Liver (tissue), 9 donors: ENCODE data around the gene SPEG. TPM values are rescaled to one million over a fixed set of nuclear protein-coding genes. Genes with fewer than 3 reads are reported as not detected.
"Not testable (repeated sequence)": the region's sequence is repeated elsewhere in the genome, so short reads cannot be mapped to it uniquely, and the experiment has no call there.

ENCODE experiments used
- DNase-seq: peaks from one replicate; pipeline ENCODE4 v3.0.0-alpha.2; 2017; ENCODE audit warnings: low spot score
- H3K27ac ChIP-seq, 2 donors: one replicate each; pipeline ENCODE4 v1.7.0; 2013; ENCODE audit warnings: inconsistent platforms in 2 of 2, low read length in 2 of 2, control low read depth in 1 of 2, low read depth in 1 of 2, mild to moderate bottlenecking in 1 of 2
- H3K27me3 ChIP-seq, 4 donors: one replicate each; pipeline versions ENCODE4 v1.6.1 to v1.7.0; 2013; ENCODE audit warnings: low read length in 3 of 4, inconsistent platforms in 1 of 4, mild to moderate bottlenecking in 1 of 4, moderate library complexity in 1 of 4; ENCODE audit not compliant: control insufficient read depth in 4 of 4, insufficient read depth in 4 of 4
- H3K36me3 ChIP-seq, 4 donors: one replicate each; pipeline versions ENCODE4 v1.6.1 to v1.7.0; 2013; ENCODE audit warnings: low read length in 3 of 4, mild to moderate bottlenecking in 3 of 4, low read depth in 1 of 4, moderate library complexity in 1 of 4; ENCODE audit not compliant: control insufficient read depth in 4 of 4, insufficient read depth in 3 of 4
- H3K4me1 ChIP-seq, 4 donors: one replicate each; pipeline versions ENCODE4 v1.6.1 to v1.7.0; 2013; ENCODE audit warnings: low read length in 3 of 4, mild to moderate bottlenecking in 3 of 4, moderate library complexity in 1 of 4; ENCODE audit not compliant: control insufficient read depth in 4 of 4, insufficient read depth in 4 of 4
- H3K4me3 ChIP-seq, 3 donors: one replicate each; pipeline versions ENCODE4 v1.6.1 to v1.7.0; 2013; ENCODE audit warnings: low read length in 3 of 3, control low read depth in 1 of 3, low read depth in 1 of 3, mild to moderate bottlenecking in 1 of 3
- H3K9ac ChIP-seq, 2 donors: one replicate each; pipeline ENCODE4 v1.7.0; 2013; ENCODE audit warnings: low read length in 2 of 2, mild to moderate bottlenecking in 2 of 2, moderate library complexity in 2 of 2, control low read depth in 1 of 2, low read depth in 1 of 2
- H3K9me3 ChIP-seq, 4 donors: one replicate each; pipeline versions ENCODE4 v1.6.1 to v1.7.0; 2013; ENCODE audit warnings: low read length in 3 of 4; ENCODE audit not compliant: control insufficient read depth in 4 of 4
- ATF3 ChIP-seq: IDR thresholded peaks from 2 replicates; pipeline ENCODE4 v1.6.1; 2016; ENCODE audit warnings: antibody characterized with exemption
- FOXA1 ChIP-seq: IDR thresholded peaks from 2 replicates; pipeline ENCODE4 v1.6.1; 2016; ENCODE audit warnings: antibody characterized with exemption
- FOXA2 ChIP-seq: IDR thresholded peaks from 2 replicates; pipeline ENCODE4 v1.6.1; 2016; ENCODE audit warnings: antibody characterized with exemption
- GABPA ChIP-seq, 2 donors: IDR thresholded peaks in 1 of 2; conservative IDR thresholded peaks in 1 of 2; 2 replicates each; pipeline ENCODE4 v1.6.1; 2016; ENCODE audit warnings: antibody characterized with exemption in 2 of 2, mild to moderate bottlenecking in 1 of 2, moderate library complexity in 1 of 2
- HNF4A ChIP-seq, 2 donors: conservative IDR thresholded peaks; 2 replicates each; pipeline ENCODE4 v1.6.1; 2016; ENCODE audit warnings: antibody characterized with exemption in 2 of 2, mild to moderate bottlenecking in 2 of 2
- HNF4G ChIP-seq: IDR thresholded peaks from 2 replicates; pipeline ENCODE4 v1.6.1; 2016; ENCODE audit warnings: antibody characterized with exemption
- JUND ChIP-seq, 2 donors: IDR thresholded peaks; 2 replicates each; pipeline ENCODE4 v1.6.1; 2016; ENCODE audit warnings: antibody characterized with exemption in 2 of 2
- NR2F2 ChIP-seq: IDR thresholded peaks from 2 replicates; pipeline ENCODE4 v1.6.1; 2016; ENCODE audit warnings: antibody characterized with exemption
- RAD21 ChIP-seq, 2 donors: IDR thresholded peaks; 2 replicates each; pipeline ENCODE4 v1.6.1; 2016; ENCODE audit warnings: antibody characterized with exemption in 2 of 2, mild to moderate bottlenecking in 2 of 2
- REST ChIP-seq: IDR thresholded peaks from 2 replicates; pipeline ENCODE4 v1.6.1; 2016; ENCODE audit warnings: antibody characterized with exemption, mild to moderate bottlenecking
- RXRA ChIP-seq, 2 donors: IDR thresholded peaks; 2 replicates each; pipeline ENCODE4 v1.6.1; 2017 to 2018; ENCODE audit warnings: antibody characterized with exemption in 2 of 2, mild to moderate bottlenecking in 1 of 2
- SP1 ChIP-seq: IDR thresholded peaks from 2 replicates; pipeline ENCODE4 v1.6.1; 2018; ENCODE audit warnings: antibody characterized with exemption, mild to moderate bottlenecking
- YY1 ChIP-seq: IDR thresholded peaks from 2 replicates; pipeline ENCODE4 v1.6.1; 2016; ENCODE audit warnings: antibody characterized with exemption, mild to moderate bottlenecking
- ZBTB33 ChIP-seq: IDR thresholded peaks from 2 replicates; pipeline ENCODE4 v1.6.1; 2016; ENCODE audit warnings: antibody characterized with exemption
- WGBS: extraction: QIAGEN DNeasy Blood & Tissue Kit; methylation state at CpG from one replicate; pipeline ENCODE4 v1.1.7; 2013; 5-methylcytosine and 5-hydroxymethylcytosine counted together
- polyA plus RNA-seq, 2 donors: library from polyadenylated mRNA; stranded (reverse) in 1 of 2; unstranded in 1 of 2; fragments of 200-250 nt in 1 of 2; fragments of >200 nt in 1 of 2; fragmentation: Nextera tagmentation in 1 of 2; extraction: Ambion mirVana in 1 of 2; gene quantifications; one replicate each; pipeline versions ENCODE4 v1.2.1 to v1.2.3, GENCODE V29; 2013 to 2015
- total RNA-seq, 2 donors: library from RNA; depleted of rRNA; stranded (reverse); fragments of >200 nt; gene quantifications; one replicate each; pipeline ENCODE4 v1.2.3, GENCODE V29; 2014
- TF ChIP-seq, protein P1 (sequence below): fragments of 150-350 bp; IDR thresholded peaks from 2 replicates; pipeline ENCODE4 v1.5.1; 2017; ENCODE audit warnings: improper control_type of control experiment, low read depth, low read length; ENCODE audit not compliant: missing input control
- donor health status: healthy.
- donor health status: healthy.
- donor health status: healthy.
- donor health status: healthy.
- donor health status: healthy.

Gene SPEG
- total and polyA plus RNA-seq, 4 donors, result 0.51 to 0.96 (median 0.66) TPM

GRCh38 chr2:219406861-219407230, 27.8 kb upstream of the SPEG start:
- TF ChIP-seq NR2F2 (no peak), GABPA (IDR thresholded peaks at IDR 0.05 in 1 of 2, conservative IDR thresholded peaks at IDR 0.05 in 1 of 2) (no peak), FOXA1 (no peak), RAD21 (IDR thresholded peaks at IDR 0.05) (no peak), ATF3 (no peak), HNF4A (conservative IDR thresholded peaks at IDR 0.05) (no peak), SP1 (no peak), YY1 (no peak), REST (no peak), HNF4G (no peak), FOXA2 (no peak), RXRA (IDR thresholded peaks at IDR 0.05) (no peak), JUND (IDR thresholded peaks at IDR 0.05) (no peak), ZBTB33 (no peak)
- TF ChIP-seq, protein P1, sequence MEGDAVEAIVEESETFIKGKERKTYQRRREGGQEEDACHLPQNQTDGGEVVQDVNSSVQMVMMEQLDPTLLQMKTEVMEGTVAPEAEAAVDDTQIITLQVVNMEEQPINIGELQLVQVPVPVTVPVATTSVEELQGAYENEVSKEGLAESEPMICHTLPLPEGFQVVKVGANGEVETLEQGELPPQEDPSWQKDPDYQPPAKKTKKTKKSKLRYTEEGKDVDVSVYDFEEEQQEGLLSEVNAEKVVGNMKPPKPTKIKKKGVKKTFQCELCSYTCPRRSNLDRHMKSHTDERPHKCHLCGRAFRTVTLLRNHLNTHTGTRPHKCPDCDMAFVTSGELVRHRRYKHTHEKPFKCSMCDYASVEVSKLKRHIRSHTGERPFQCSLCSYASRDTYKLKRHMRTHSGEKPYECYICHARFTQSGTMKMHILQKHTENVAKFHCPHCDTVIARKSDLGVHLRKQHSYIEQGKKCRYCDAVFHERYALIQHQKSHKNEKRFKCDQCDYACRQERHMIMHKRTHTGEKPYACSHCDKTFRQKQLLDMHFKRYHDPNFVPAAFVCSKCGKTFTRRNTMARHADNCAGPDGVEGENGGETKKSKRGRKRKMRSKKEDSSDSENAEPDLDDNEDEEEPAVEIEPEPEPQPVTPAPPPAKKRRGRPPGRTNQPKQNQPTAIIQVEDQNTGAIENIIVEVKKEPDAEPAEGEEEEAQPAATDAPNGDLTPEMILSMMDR, result no peak
- H3K9me3 ChIP-seq, result no peaks in the 10 kb centered on the region
- H3K4me1 ChIP-seq, result no peaks in the 10 kb centered on the region
- WGBS, result 85% methylated on average over 3 of the region's 3 CpGs
- H3K27me3 ChIP-seq, result no peaks in the 10 kb centered on the region
- H3K9ac ChIP-seq, result no peak overlapping the region
- no peak overlapping the region for H3K27ac ChIP-seq
- H3K36me3 ChIP-seq, result no peaks in the 10 kb centered on the region
- DNase-seq, result no peak
- H3K4me3 ChIP-seq, result no peak overlapping the region

DNA sequence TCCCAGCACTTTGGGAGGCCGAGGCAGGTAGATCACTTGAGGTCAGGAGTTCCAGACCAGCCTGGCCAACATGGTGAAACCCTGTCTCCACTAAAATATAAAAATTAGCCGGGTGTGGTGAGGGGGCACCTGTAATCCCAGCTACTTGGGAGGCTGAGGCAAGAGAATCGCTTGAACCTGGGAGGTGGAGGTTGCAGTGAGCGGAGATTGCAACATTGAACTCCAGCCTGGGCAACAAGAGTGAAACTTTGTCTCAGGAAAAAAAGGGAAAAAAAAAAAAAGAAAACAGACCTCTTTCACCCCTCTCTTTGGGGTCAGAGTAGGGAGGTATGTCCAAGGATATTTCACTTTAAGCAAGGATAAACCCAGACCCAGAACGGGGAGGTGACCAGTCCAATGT, 27.3 kb upstream of the SPEG start:
- H3K9ac ChIP-seq, DNase-seq, H3K4me3 ChIP-seq, H3K9me3 ChIP-seq, H3K36me3 ChIP-seq, H3K27me3 ChIP-seq, H3K27ac ChIP-seq, H3K4me1 ChIP-seq: not testable (repeated sequence)
- 59% methylated on average over 5 of the region's 5 CpGs for WGBS
